Lung (tissue), 12 donors: ENCODE data around the gene KMT2C. TPM values are rescaled to one million over a fixed set of nuclear protein-coding genes. Genes with fewer than 3 reads are reported as not detected.
A peak's percentile ranks its signal among the peaks of the same experiment; 100 is the strongest.

ENCODE experiments used
- ATAC-seq: fragments of 200-7000 bp; cut with Tn5 transposase; one replicate; pipeline ENCODE4 v1.9.1; 2020; ENCODE audit warnings: moderate number of reproducible peaks; ENCODE audit not compliant: insufficient read depth, low FRiP score
- DNase-seq, 3 donors: peaks; one replicate each; pipeline ENCODE4 v3.0.0-alpha.2; 2013 to 2017
- H3K27ac ChIP-seq, 2 donors: one replicate each; pipeline ENCODE4 v1.5.1; 2013; ENCODE audit warnings: mild to moderate bottlenecking in 2 of 2, moderate library complexity in 2 of 2, control low read depth in 1 of 2, inconsistent platforms in 1 of 2, low read depth in 1 of 2, low read length in 1 of 2
- H3K27me3 ChIP-seq, 3 donors: one replicate each; pipeline ENCODE4 v1.5.1; 2013; ENCODE audit warnings: low read length in 2 of 3; ENCODE audit not compliant: control insufficient read depth in 3 of 3, insufficient read depth in 3 of 3
- H3K36me3 ChIP-seq, 4 donors: one replicate each; pipeline ENCODE4 v1.5.1; 2013; ENCODE audit warnings: low read length in 4 of 4, mild to moderate bottlenecking in 1 of 4, moderate library complexity in 1 of 4; ENCODE audit not compliant: control insufficient read depth in 4 of 4, insufficient read depth in 4 of 4
- H3K4me1 ChIP-seq, 5 donors: one replicate each; pipeline ENCODE4 v1.5.1; 2013; ENCODE audit warnings: low read length in 5 of 5, mild to moderate bottlenecking in 2 of 5, moderate library complexity in 1 of 5; ENCODE audit not compliant: control insufficient read depth in 5 of 5, insufficient read depth in 5 of 5
- H3K4me3 ChIP-seq: one replicate; pipeline ENCODE4 v1.5.1; 2013; ENCODE audit warnings: mild to moderate bottlenecking, control low read depth, moderate library complexity
- H3K9ac ChIP-seq, 2 donors: one replicate each; pipeline ENCODE4 v1.5.1; 2013; ENCODE audit warnings: low read length in 2 of 2, control low read depth in 1 of 2; ENCODE audit not compliant: insufficient read depth in 1 of 2
- H3K9me3 ChIP-seq, 4 donors: one replicate each; pipeline ENCODE4 v1.5.1; 2013; ENCODE audit warnings: low read length in 3 of 4, mild to moderate bottlenecking in 1 of 4, moderate library complexity in 1 of 4; ENCODE audit not compliant: control insufficient read depth in 4 of 4, insufficient read depth in 3 of 4
- CTCF ChIP-seq: IDR thresholded peaks from 2 replicates; pipeline ENCODE4 v1.5.1; 2012; ENCODE audit warnings: mild to moderate bottlenecking; ENCODE audit errors: control extremely low read depth, extremely low read depth
- WGBS, 2 donors: extraction: QIAGEN DNeasy Blood & Tissue Kit; methylation state at CpG; one replicate each; pipeline ENCODE4 v1.1.7; 2013; 5-methylcytosine and 5-hydroxymethylcytosine counted together
- polyA plus RNA-seq, 2 donors: library from polyadenylated mRNA; stranded (reverse); fragments of 200-250 nt; gene quantifications; one replicate each; pipeline ENCODE4 v1.2.1, GENCODE V29; 2013
- total RNA-seq, 2 donors: library from RNA; depleted of rRNA in 1 of 2; stranded (reverse); fragments of >200 nt in 1 of 2; gene quantifications; one replicate each; pipeline ENCODE4 v1.2.1, GENCODE V29; 2014 to 2021
- donor health status: control.
- donor health status: control.
- donor health status: Bipolar disorder and iron deficiency.
- donor health status: healthy.
- donor health status: DM: yes; HTN: yes; CAD: no.

KMT2C gene
- total and polyA plus RNA-seq, 4 donors = 10.2 to 115 (median 52.3) TPM

- Histone ChIP-seq H3K4me3 (no peak overlapping the region), H3K9me3 (no peaks in the 10 kb centered on the region), H3K27me3 (no peaks in the 10 kb centered on the region), H3K27ac (no peak overlapping the region), H3K4me1 (peaks cover 0 to 3% (median 0%) of the 10 kb centered on the region in 5 donors), H3K36me3 (peaks cover 29 to 57% (median 38%) of the 10 kb centered on the region in 4 donors), H3K9ac (no peak overlapping the region)
- DNase-seq = no peak
- peak; percentile 47 for ATAC-seq
- TF ChIP-seq CTCF = no peak
- 41 to 74% methylated on average over 11 of the region's 11 CpGs for WGBS, 2 donors
These were observed 276.8 kb downstream of the KMT2C start for GRCh38 chr7:152158801-152159587.

DNA sequence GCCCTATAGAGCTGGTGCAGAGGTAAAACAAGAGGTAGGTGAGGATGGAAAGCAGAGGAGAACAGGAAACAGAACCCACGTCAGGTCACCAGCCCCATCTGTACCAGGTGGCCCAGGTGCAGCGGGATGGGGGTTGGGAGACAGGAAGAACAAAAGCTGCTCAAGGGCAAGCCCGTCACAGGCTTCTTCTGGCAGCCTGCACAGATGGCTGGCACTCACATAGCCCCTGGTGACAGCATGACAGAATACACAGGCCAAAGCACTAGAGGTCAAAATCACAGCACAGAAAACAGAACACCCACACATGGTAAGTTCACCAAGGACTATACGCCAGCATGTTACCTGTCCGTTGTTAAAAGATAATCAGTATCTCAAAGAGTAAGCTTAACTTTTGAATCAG is 283.5 kb downstream of the KMT2C start:
- WGBS, 2 donors = 92 to 96% methylated on average over 5 of the region's 5 CpGs
- ATAC-seq (no peak), DNase-seq (no peak)
- no peak for TF ChIP-seq CTCF
- Histone ChIP-seq H3K9me3 (no peaks in the 10 kb centered on the region), H3K36me3 (peaks cover 24 to 65% (median 48%) of the 10 kb centered on the region in 4 donors), H3K9ac (no peak overlapping the region), H3K27me3 (no peaks in the 10 kb centered on the region), H3K4me1 (no peaks in the 10 kb centered on the region), H3K27ac (no peak overlapping the region), H3K4me3 (no peak overlapping the region)

DNA sequence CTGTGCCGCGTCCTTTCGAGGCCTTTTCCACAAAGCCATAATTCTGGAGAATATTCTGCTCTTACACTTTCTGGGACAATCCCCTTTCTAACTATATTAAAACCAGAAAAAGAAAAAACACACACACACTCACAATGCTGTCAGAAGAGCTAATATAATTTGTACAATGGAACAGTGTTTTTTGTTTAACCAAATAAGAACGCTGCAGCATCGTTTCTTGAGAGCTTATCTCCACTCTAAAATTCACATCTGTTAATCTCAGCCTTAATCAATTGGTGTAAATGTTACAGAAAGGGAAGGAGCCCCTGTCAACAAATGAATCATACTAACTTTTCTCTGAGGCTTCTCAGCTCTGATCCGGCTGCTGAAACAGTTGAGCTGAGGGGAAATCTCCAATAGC is 286.4 kb downstream of the KMT2C start:
- H3K27me3 ChIP-seq = no peaks in the 10 kb centered on the region
- DNase-seq (no peak), ATAC-seq (no peak)
- no peak overlapping the region for H3K27ac ChIP-seq
- H3K4me3 ChIP-seq = no peak overlapping the region
- peaks cover 29 to 69% (median 42%) of the 10 kb centered on the region in 4 donors for H3K36me3 ChIP-seq
- 75 to 87% methylated on average over 6 of the region's 6 CpGs for WGBS, 2 donors
- no peaks in the 10 kb centered on the region for H3K4me1 ChIP-seq
- no peak for TF ChIP-seq CTCF
- no peak overlapping the region for H3K9ac ChIP-seq
- H3K9me3 ChIP-seq = no peaks in the 10 kb centered on the region
